ENCODE results near the gene KRTAP17-1. TPM values are rescaled to one million over a fixed set of nuclear protein-coding genes. Genes with fewer than 3 reads are reported as not detected.

Gene KRTAP17-1
- total RNA-seq, 2 donors from 2014 or later: not detected

- H3K27ac Mint-ChIP-seq: peak overlapping the region; percentile 69 to 81
- peaks cover 13 to 14% of the 10 kb centered on the region in 2 donors for H3K36me3 Mint-ChIP-seq
- DNase-seq (ENCODE audit: low spot score in 2 of 2) (peak in 1 of 2 donors; percentile 42), ATAC-seq (peak; percentile 41 to 71)
- H3K9me3 Mint-ChIP-seq: peaks cover 8 to 12% of the 10 kb centered on the region in 2 donors
These were observed 23.5 kb upstream of the KRTAP17-1 start for GRCh38 chr17:41338961-41339485.

GRCh38 chr17:41335747-41336146, 20.2 kb upstream of the KRTAP17-1 start:
- ATAC-seq: no peak
- Mint-ChIP-seq H3K36me3 (peaks cover 0 to 6% of the 10 kb centered on the region in 2 donors), H3K27ac (peak overlapping the region in 1 of 2 donors; percentile 38), H3K9me3 (peaks cover 0 to 6% of the 10 kb centered on the region in 2 donors)
- no peak for DNase-seq (ENCODE audit: low spot score in 2 of 2)

GRCh38 chr17:41334385-41335305, 19.1 kb upstream of the KRTAP17-1 start:
- H3K36me3 Mint-ChIP-seq: peaks cover 0 to 6% of the 10 kb centered on the region in 2 donors
- peaks cover 0 to 6% of the 10 kb centered on the region in 2 donors for H3K9me3 Mint-ChIP-seq
- ATAC-seq (no peak), DNase-seq (ENCODE audit: low spot score in 2 of 2) (no peak)
- peak overlapping the region in 1 of 2 donors; percentile 14 for H3K27ac Mint-ChIP-seq

GRCh38 chr17:41333836-41334235, 18.3 kb upstream of the KRTAP17-1 start:
- peak overlapping the region in 1 of 2 donors; percentile 14 for H3K27ac Mint-ChIP-seq
- peaks cover 0 to 6% of the 10 kb centered on the region in 2 donors for H3K36me3 Mint-ChIP-seq
- ATAC-seq: no peak
- H3K9me3 Mint-ChIP-seq: peaks cover 0 to 6% of the 10 kb centered on the region in 2 donors
- DNase-seq (ENCODE audit: low spot score in 2 of 2): no peak

GRCh38 chr17:41333098-41333497, 17.6 kb upstream of the KRTAP17-1 start:
- DNase-seq (ENCODE audit: low spot score in 2 of 2) (no peak), ATAC-seq (no peak)
- Mint-ChIP-seq H3K36me3 (peaks cover 0 to 6% of the 10 kb centered on the region in 2 donors), H3K9me3 (peaks cover 0 to 6% of the 10 kb centered on the region in 2 donors), H3K27ac (no peak overlapping the region)

GRCh38 chr17:41332239-41332638, 16.7 kb upstream of the KRTAP17-1 start:
- DNase-seq (ENCODE audit: low spot score in 2 of 2) (no peak), ATAC-seq (no peak)
- Mint-ChIP-seq H3K36me3 (peaks cover 0 to 6% of the 10 kb centered on the region in 2 donors), H3K9me3 (peaks cover 0 to 6% of the 10 kb centered on the region in 2 donors), H3K27ac (no peak overlapping the region)

- Mint-ChIP-seq H3K9me3 (peaks cover 0 to 6% of the 10 kb centered on the region in 2 donors), H3K27ac (no peak overlapping the region), H3K36me3 (peaks cover 0 to 6% of the 10 kb centered on the region in 2 donors)
- ATAC-seq (no peak), DNase-seq (ENCODE audit: low spot score in 2 of 2) (no peak)
These were observed 16.1 kb upstream of the KRTAP17-1 start for GRCh38 chr17:41331606-41332005.

GRCh38 chr17:41329279-41329948, 13.9 kb upstream of the KRTAP17-1 start:
- DNase-seq (ENCODE audit: low spot score in 2 of 2): no peak
- peaks cover 0 to 6% of the 10 kb centered on the region in 2 donors for H3K36me3 Mint-ChIP-seq
- H3K9me3 Mint-ChIP-seq: peaks cover 0 to 6% of the 10 kb centered on the region in 2 donors
- no peak overlapping the region for H3K27ac Mint-ChIP-seq
- peak; percentile 44 for ATAC-seq

GRCh38 chr17:41328207-41328606, 12.7 kb upstream of the KRTAP17-1 start:
- Mint-ChIP-seq H3K9me3 (no peaks in the 10 kb centered on the region), H3K36me3 (no peaks in the 10 kb centered on the region), H3K27ac (no peak overlapping the region)
- DNase-seq (ENCODE audit: low spot score in 2 of 2) (no peak), ATAC-seq (no peak)

GRCh38 chr17:41327411-41328120, 12.1 kb upstream of the KRTAP17-1 start:
- H3K9me3 Mint-ChIP-seq: no peaks in the 10 kb centered on the region
- DNase-seq (ENCODE audit: low spot score in 2 of 2) (no peak), ATAC-seq (no peak)
- no peaks in the 10 kb centered on the region for H3K36me3 Mint-ChIP-seq
- H3K27ac Mint-ChIP-seq: peak overlapping the region in 1 of 2 donors; percentile 73

GRCh38 chr17:41326173-41327145, 10.9 kb upstream of the KRTAP17-1 start:
- Mint-ChIP-seq H3K9me3 (no peaks in the 10 kb centered on the region), H3K36me3 (no peaks in the 10 kb centered on the region), H3K27ac (peak overlapping the region in 1 of 2 donors; percentile 73)
- peak in 1 of 2 donors; percentile 16 for ATAC-seq
- DNase-seq (ENCODE audit: low spot score in 2 of 2): no peak

- Mint-ChIP-seq H3K9me3 (peaks cover 0 to 2% of the 10 kb centered on the region in 2 donors), H3K36me3 (peaks cover 0 to under 1% of the 10 kb centered on the region in 2 donors), H3K27ac (peak overlapping the region in 1 of 2 donors; percentile 73)
- ATAC-seq: no peak
- no peak for DNase-seq (ENCODE audit: low spot score in 2 of 2)
These were observed 10.1 kb upstream of the KRTAP17-1 start for GRCh38 chr17:41325611-41326010.

GRCh38 chr17:41325126-41325525, 9.6 kb upstream of the KRTAP17-1 start:
- DNase-seq (ENCODE audit: low spot score in 2 of 2) (no peak), ATAC-seq (no peak)
- peaks cover 1 to 7% of the 10 kb centered on the region in 2 donors for H3K9me3 Mint-ChIP-seq
- peaks cover 4 to 6% of the 10 kb centered on the region in 2 donors for H3K36me3 Mint-ChIP-seq
- H3K27ac Mint-ChIP-seq: no peak overlapping the region

GRCh38 chr17:41324180-41325075, 8.9 kb upstream of the KRTAP17-1 start:
- peaks cover 8 to 14% of the 10 kb centered on the region in 2 donors for H3K9me3 Mint-ChIP-seq
- ATAC-seq: peak; percentile 30 to 49
- no peak for DNase-seq (ENCODE audit: low spot score in 2 of 2)
- peaks cover 11 to 12% of the 10 kb centered on the region in 2 donors for H3K36me3 Mint-ChIP-seq
- H3K27ac Mint-ChIP-seq: peak overlapping the region in 1 of 2 donors; percentile 62

All from activated naive CD4-positive, alpha-beta T cell treated with anti-CD3 and anti-CD28 coated beads, Interleukin-2, amount 50 U/mL, for 72 hours (primary cell).